B cell (primary cell): ENCODE measurements around the gene ZNF787.

ENCODE experiments used
- CTCF ChIP-seq: fragments of 200-600 bp; IDR thresholded peaks from one replicate; pipeline ENCODE4 v1.8.0; 2022; ENCODE audit warnings: antibody characterized with exemption, mild to moderate bottlenecking
- EZH2 ChIP-seq: IDR thresholded peaks from 2 replicates; pipeline ENCODE4 v1.6.1; 2012; ENCODE audit warnings: borderline replicate concordance, low read depth, mild to moderate bottlenecking, moderate library complexity, low read length; ENCODE audit not compliant: insufficient read depth, poor library complexity, severe bottlenecking

- no peak for TF ChIP-seq CTCF
- TF ChIP-seq EZH2 = no peak
Measured at GRCh38 chr19:56103027-56103614, 18.0 kb downstream of the ZNF787 start.
